Right lobe of liver (tissue), 4 donors: ENCODE results near the gene SGPP2.

Source experiments
- CTCF ChIP-seq, 4 donors: fragments of 200-600 bp in 3 of 4; fragments of 450-650 bp in 1 of 4; IDR thresholded peaks; one replicate each; pipeline versions ENCODE4 v1.5.1 to v1.8.0; 2016 to 2022; ENCODE audit warnings: antibody characterized with exemption in 4 of 4, mild to moderate bottlenecking in 2 of 4
- POLR2A ChIP-seq: fragments of 450-650 bp; IDR thresholded peaks from one replicate; pipeline ENCODE4 v1.6.1; 2017; ENCODE audit warnings: antibody characterized with exemption, mild to moderate bottlenecking
- donor health status: DM: no; HTN: no; CAD: no.
- donor health status: DM: no; HTN: no; CAD: no.
- donor health status: DM: no; HTN: yes; CAD: no.

- no peak for TF ChIP-seq CTCF (IDR thresholded peaks at IDR 0.05)
- no peak for TF ChIP-seq POLR2A
These were observed 3.8 kb upstream of the SGPP2 start for GRCh38 chr2:222420508-222420907.
